Measurements from ENCODE around the gene CD84.
A peak's percentile ranks its signal among the peaks of the same experiment; 100 is the strongest.
"Not testable (repeated sequence)": the region's sequence is repeated elsewhere in the genome, so short reads cannot be mapped to it uniquely, and the experiment has no call there.

Gene CD84

GRCh38 chr1:160539990-160540858, 39.1 kb downstream of the CD84 start:
- DNase-seq = peak; percentile 57

GRCh38 chr1:160539684-160539989, 39.7 kb downstream of the CD84 start:
- DNase-seq = no peak

GRCh38 chr1:160538985-160539651, 40.2 kb downstream of the CD84 start:
- DNase-seq = no peak

- DNase-seq = no peak
Observed at GRCh38 chr1:160537714-160538665, 41.3 kb downstream of the CD84 start.

- no peak for DNase-seq
Observed at GRCh38 chr1:160534823-160535605, 44.3 kb downstream of the CD84 start.

GRCh38 chr1:160532557-160532813, 46.8 kb downstream of the CD84 start:
- DNase-seq = not testable (repeated sequence)

- DNase-seq = not testable (repeated sequence)
Observed at GRCh38 chr1:160531809-160532556, 47.3 kb downstream of the CD84 start.

GRCh38 chr1:160529401-160529952, 49.8 kb downstream of the CD84 start:
- DNase-seq = not testable (repeated sequence)

GRCh38 chr1:160523789-160524188, 55.5 kb downstream of the CD84 start:
- not testable (repeated sequence) for DNase-seq

GRCh38 chr1:160522622-160523345, 56.5 kb downstream of the CD84 start, which contains the start of gene SLAMF6:
Gene SLAMF6 (minus strand): TSS chr1:160523255. CDS start chr1:160523192, 63 bp downstream.
- DNase-seq = peak; percentile 54

- no peak for DNase-seq
Observed at GRCh38 chr1:160522136-160522535, 57.2 kb downstream of the CD84 start.

- no peak for DNase-seq
Observed at GRCh38 chr1:160521554-160521953, 57.7 kb downstream of the CD84 start.

GRCh38 chr1:160520999-160521398, 58.3 kb downstream of the CD84 start:
- DNase-seq = no peak

GRCh38 chr1:160520582-160520981, 58.7 kb downstream of the CD84 start:
- DNase-seq = no peak

GRCh38 chr1:160519642-160520435, 59.5 kb downstream of the CD84 start:
- peak; percentile 31 for DNase-seq

- not testable (repeated sequence) for DNase-seq
Observed at GRCh38 chr1:160517519-160517918, 61.8 kb downstream of the CD84 start.

- not testable (repeated sequence) for DNase-seq
Observed at GRCh38 chr1:160515908-160516307, 63.4 kb downstream of the CD84 start.

GRCh38 chr1:160504651-160505050, 74.6 kb downstream of the CD84 start:
- DNase-seq = no peak

- DNase-seq = no peak
Observed at GRCh38 chr1:160503087-160503486, 76.2 kb downstream of the CD84 start.

Data from stimulated activated CD4-positive, alpha-beta T cell treated with anti-CD3 and anti-CD28 coated beads, Interleukin-4, amount 100 ng/mL, for 24 hours (primary cell).